HG03159 (cell line): ENCODE data around the gene WIF1.

Experiments used
- ATAC-seq: cut with Tn5 transposase; IDR thresholded peaks from one replicate; pipeline ENCODE4 v1.9.1; 2021; ENCODE audit warnings: mild to moderate bottlenecking, moderate library complexity; ENCODE audit not compliant: unreplicated experiment

The WIF1 gene

GRCh38 chr12:65123435-65124063, 2.4 kb upstream of the WIF1 start:
- ATAC-seq = no peak

- ATAC-seq = no peak
Measured at GRCh38 chr12:65122703-65123102, 1.6 kb upstream of the WIF1 start.

GRCh38 chr12:65121956-65122469, 908 bp upstream of the WIF1 start:
- ATAC-seq = no peak

GRCh38 chr12:65119063-65119462, 2.0 kb downstream of the WIF1 start:
- no peak for ATAC-seq

- no peak for ATAC-seq
Measured at GRCh38 chr12:65113621-65114035, 7.5 kb downstream of the WIF1 start.

GRCh38 chr12:65106948-65107347, 14.2 kb downstream of the WIF1 start:
- ATAC-seq = no peak

GRCh38 chr12:65100140-65100539, 21.0 kb downstream of the WIF1 start:
- ATAC-seq = no peak

GRCh38 chr12:65099182-65099581, 21.9 kb downstream of the WIF1 start:
- ATAC-seq = no peak

GRCh38 chr12:65098364-65098763, 22.7 kb downstream of the WIF1 start:
- ATAC-seq = no peak

- ATAC-seq = no peak
Measured at GRCh38 chr12:65094722-65095121, 26.4 kb downstream of the WIF1 start.

GRCh38 chr12:65093606-65094005, 27.5 kb downstream of the WIF1 start:
- no peak for ATAC-seq

- no peak for ATAC-seq
Measured at GRCh38 chr12:65090461-65090860, 30.6 kb downstream of the WIF1 start.

- ATAC-seq = no peak
Measured at GRCh38 chr12:65086236-65086635, 34.9 kb downstream of the WIF1 start.

GRCh38 chr12:65084579-65084978, 36.5 kb downstream of the WIF1 start:
- no peak for ATAC-seq

GRCh38 chr12:65083581-65083980, 37.5 kb downstream of the WIF1 start:
- ATAC-seq = no peak

GRCh38 chr12:65082406-65082805, 38.7 kb downstream of the WIF1 start:
- no peak for ATAC-seq

- ATAC-seq = no peak
Measured at GRCh38 chr12:65081496-65081895, 39.6 kb downstream of the WIF1 start.

- ATAC-seq = no peak
Measured at GRCh38 chr12:65074932-65075331, 46.2 kb downstream of the WIF1 start.

GRCh38 chr12:65069336-65069735, 51.8 kb downstream of the WIF1 start:
- no peak for ATAC-seq

GRCh38 chr12:65067383-65067782, 53.7 kb downstream of the WIF1 start:
- no peak for ATAC-seq

- no peak for ATAC-seq
Measured at GRCh38 chr12:65055859-65056258, 65.2 kb downstream of the WIF1 start.

- no peak for ATAC-seq
Measured at GRCh38 chr12:65051218-65051617, 69.9 kb downstream of the WIF1 start.

- ATAC-seq = no peak
Measured at GRCh38 chr12:65045269-65045668, 75.8 kb downstream of the WIF1 start.
